ENCODE results near the gene OR2T2.
"Not testable (repeated sequence)": the region's sequence is repeated elsewhere in the genome, so short reads cannot be mapped to it uniquely, and the experiment has no call there.

Gene OR2T2

DNA sequence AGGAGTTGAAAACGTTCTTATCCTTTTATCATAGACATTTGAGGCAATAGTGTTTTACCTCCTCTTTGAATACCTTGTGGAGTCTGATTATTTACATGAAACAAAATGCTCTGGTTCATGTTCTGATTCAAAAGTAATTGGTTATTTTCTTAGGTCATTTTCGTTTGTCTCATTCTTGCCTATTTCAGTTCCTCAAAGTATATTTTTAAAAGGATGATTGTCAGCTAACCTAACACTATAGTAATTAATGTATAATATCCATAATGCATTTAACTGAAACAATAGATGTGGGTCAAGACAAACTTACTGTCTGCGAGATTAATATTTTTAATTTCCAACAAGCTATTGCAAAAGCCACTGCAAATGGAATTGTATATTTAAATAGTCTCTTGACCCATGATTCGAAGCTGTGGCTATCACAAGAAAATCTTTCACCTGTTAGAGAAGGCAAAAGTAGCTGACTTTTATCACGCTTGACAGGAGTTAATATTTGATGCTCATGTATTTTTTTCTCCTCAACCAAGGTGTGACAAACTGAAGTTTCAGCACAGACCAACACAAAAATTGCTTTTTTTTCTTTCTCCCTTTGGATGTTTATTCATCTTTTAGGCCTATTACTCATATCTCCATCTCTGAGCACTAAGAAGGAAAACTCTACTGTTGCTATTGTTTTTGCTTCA lies 5.2 kb downstream of the OR2T2 start:
- DNase-seq (ENCODE audit: low read depth in 2 of 2): not testable (repeated sequence)

GRCh38 chr1:248453619-248454018 lies 8.2 kb downstream of the OR2T2 start:
- DNase-seq (ENCODE audit: low read depth in 2 of 2): not testable (repeated sequence)

DNA sequence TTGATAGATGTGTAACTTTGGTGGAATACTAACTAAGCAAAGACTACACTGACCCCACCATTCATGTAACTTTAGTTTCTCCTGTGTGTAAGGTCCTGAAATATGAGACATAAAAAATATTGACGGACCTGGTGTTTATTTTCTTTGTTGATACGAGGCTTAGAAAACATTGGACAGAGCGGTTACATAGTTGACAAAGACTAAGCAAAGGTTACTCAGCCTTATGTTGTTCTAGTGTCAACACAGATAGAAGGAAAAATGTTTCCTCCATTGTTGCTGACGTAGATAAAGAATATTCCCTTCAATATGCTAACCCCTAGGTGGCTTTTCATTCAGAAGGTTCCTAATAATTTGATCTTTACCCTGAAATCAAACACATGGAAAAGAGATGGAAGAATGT lies 9.6 kb downstream of the OR2T2 start:
- DNase-seq (ENCODE audit: low read depth in 2 of 2): not testable (repeated sequence)

DNA sequence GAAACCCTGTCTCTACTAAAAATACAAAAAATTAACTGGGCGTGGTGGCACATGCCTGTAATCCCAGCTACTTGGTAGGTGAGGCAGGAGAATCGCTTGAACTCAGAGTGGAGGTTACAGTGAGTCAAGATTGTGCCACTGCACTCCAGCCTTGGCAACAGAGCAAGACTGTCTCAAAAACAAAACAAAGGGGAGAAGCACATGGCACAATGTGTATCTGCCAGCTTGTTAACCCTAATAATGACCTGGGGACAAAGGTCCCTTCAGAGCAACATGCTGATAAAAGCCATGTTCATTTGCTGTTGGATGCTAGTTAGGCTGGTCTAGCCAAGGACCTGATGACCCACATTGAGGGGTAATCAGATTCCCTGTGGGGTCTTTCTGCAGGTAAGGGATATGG lies 11.2 kb downstream of the OR2T2 start:
- not testable (repeated sequence) for DNase-seq (ENCODE audit: low read depth in 2 of 2)

DNA sequence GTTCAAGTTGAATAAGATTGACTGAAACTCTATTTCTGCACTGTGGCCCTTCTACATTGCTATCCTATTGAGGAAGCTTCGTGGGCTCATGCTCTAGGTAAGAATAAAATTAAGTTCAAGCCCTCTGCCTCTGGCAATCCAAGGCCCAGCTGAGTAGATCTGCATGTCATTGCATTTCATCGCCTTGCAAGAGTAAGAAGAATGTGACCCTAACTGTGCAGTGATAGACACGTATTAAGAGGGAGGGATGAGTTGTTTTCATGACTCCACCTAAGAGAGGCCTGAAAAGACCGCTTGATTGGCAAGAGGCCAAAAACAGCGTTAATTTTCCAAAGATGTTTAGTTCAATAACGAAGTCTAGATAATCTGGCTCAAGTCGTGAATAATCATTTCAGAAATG lies 13.7 kb downstream of the OR2T2 start:
- DNase-seq (ENCODE audit: low read depth in 2 of 2): not testable (repeated sequence)

DNA sequence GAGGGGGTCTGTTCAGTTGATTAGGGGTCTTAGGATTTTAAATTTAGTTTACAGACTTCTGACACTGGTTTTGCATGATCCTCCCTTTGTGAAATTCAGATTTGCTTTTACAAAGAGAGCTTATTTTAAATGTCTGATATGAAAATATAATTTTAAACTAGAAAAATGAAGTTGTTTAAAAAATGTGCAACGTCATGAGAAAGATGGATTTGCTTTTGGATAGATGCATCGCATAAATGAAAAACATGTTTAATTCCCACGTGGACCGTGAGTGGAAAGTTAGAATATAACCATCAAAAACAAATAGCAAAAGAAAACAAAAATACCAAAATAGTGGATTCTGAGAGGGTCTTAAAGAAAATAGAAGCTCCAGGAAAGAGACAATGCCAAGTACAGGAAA lies 25.7 kb downstream of the OR2T2 start:
- DNase-seq (ENCODE audit: low read depth in 2 of 2): no peak

- not testable (repeated sequence) for DNase-seq (ENCODE audit: low read depth in 2 of 2)
Measured at GRCh38 chr1:248472111-248472510, 26.7 kb downstream of the OR2T2 start.

DNA sequence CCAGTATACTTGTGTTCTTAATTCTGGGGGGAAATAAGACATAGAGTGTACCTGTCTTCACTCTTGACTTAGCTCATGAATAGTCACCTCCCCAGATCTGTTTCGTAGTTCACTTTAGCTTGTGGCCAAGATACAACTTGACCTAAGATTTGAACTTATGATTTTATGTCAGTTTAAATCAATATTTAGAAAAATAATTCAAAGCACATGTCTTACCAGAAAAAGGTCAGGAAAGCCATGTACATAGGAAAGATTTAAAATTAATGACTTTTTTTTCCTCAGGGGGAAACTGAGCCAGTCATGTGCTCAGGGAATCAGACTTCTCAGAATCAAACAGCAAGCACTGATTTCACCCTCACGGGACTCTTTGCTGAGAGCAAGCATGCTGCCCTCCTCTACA lies 27.6 kb downstream of the OR2T2 start, which contains the start of gene OR2T3:
Gene OR2T3, plus strand, starts transcription at position 301 of the 400 bp plus-strand sequence. Its CDS starts 0 bp downstream, at position 301.
- DNase-seq (ENCODE audit: low read depth in 2 of 2): not testable (repeated sequence)

DNA sequence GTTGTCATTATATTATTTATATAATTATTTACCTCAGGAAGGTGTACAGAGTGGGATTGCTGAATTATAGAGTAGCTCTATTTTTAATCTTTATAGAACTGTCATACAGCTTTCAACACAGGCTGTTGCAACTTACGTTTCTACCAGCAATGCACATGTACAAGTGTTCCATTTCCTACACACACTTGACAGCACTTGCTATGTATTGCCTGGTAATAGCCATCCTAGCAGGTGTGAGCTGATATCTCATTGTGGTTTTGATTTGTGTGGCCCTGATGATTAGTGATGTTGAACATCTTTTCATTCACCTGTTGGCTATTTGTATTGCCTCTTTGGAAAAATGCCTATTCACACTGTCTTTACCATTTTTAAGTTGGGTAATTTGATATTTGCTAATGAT lies 30.2 kb downstream of the OR2T2 start:
- DNase-seq (ENCODE audit: low read depth in 2 of 2): not testable (repeated sequence)

DNA sequence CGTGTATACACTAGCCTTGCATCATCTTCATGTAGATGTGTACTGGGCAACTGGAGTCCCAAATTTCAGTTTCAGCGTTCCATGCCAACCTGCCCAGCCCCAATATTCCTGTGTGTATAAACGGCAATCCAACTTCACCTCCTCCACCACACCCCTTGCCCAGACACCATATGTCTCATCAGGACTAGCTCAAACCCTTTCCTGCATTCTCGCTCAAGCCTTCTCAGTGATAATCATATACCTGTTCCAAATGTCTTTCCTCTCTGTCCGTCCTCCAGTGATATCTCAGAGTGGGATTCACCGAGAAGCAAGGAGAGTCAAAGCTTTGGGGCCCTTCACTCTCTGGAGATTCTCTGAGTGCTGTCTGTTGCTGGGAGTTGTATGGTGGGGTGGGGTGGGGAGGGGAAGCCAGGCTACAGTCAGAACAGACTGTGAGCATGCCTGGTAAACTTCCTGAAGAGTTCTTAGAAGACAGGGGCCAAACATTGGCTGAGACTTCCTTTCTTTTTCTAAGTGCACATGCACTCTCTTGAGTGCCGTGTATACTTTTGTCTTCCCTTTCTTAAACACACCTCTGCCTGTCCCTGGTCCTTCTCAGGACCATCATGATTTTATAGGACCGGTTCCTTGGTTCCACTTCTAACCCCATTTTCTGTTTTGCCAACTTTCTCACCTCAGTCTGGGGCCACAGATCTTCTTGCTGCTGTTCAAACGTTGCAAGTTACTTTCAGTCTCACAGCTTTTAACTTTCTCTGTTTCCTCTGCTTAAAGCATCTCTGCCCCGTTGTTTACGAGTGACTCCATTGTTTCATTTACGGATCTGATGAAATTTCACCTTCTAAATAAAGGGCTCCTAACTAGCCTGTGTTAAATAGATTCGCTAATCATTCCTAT lies 36.5 kb downstream of the OR2T2 start:
- DNase-seq (ENCODE audit: low read depth in 2 of 2): not testable (repeated sequence)

- not testable (repeated sequence) for DNase-seq (ENCODE audit: low read depth in 2 of 2)
Measured at GRCh38 chr1:248488289-248488688, 42.9 kb downstream of the OR2T2 start, which contains the start of gene OR2T5. TSS of gene OR2T5 (plus strand) at chr1:248488589. CDS start at chr1:248488589, 0 bp downstream.

DNA sequence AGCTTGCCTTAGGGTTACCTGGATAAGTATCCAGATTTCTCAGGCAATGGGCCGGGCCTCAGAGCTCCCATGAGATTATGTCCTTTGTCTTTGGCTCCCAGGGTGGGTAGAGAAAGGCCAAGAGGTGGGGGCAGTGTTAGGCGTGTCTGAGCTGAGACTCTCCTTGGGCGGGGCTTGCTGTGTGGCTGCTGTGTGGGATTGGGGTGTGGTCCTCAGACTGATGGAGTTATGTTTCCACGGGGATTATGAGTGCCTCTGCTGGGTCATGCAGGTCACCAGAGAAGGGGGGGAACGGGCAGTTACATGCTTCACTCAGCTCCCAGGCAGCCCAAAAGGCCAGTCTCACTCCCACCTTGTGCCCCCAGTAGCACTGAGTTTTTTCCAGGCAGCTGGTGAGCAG lies 51.2 kb downstream of the OR2T2 start:
- not testable (repeated sequence) for DNase-seq (ENCODE audit: low read depth in 2 of 2)

GRCh38 chr1:248500305-248501035 lies 55.0 kb downstream of the OR2T2 start:
- not testable (repeated sequence) for DNase-seq (ENCODE audit: low read depth in 2 of 2)

All from stimulated activated CD4-positive, alpha-beta T cell treated with anti-CD3 and anti-CD28 coated beads, Interleukin-4, amount 100 ng/mL, for 48 hours (primary cell).